HCT116 (cell line): ENCODE results near the gene MYDGF.

Experiments
- CEBPB ChIP-seq: IDR thresholded peaks from 2 replicates; pipeline ENCODE4 v1.6.1; 2012; ENCODE audit warnings: low read depth
- EGR1 ChIP-seq: IDR thresholded peaks from 2 replicates; pipeline ENCODE4 v1.6.1; 2012; ENCODE audit warnings: low read depth
- EZH2 ChIP-seq: fragments of 200-600 bp; sonication (generic); IDR thresholded peaks from 2 replicates; pipeline ENCODE4 v1.6.1; 2017; ENCODE audit warnings: antibody characterized with exemption, mixed run types
- EZH2phosphoT487 ChIP-seq: fragments of 200-600 bp; IDR thresholded peaks from 2 replicates; pipeline ENCODE4 v1.6.1; 2018; ENCODE audit warnings: antibody characterized with exemption, borderline replicate concordance
- JUND ChIP-seq: IDR thresholded peaks from 2 replicates; pipeline ENCODE4 v1.6.1; 2012
- POLR2A ChIP-seq: IDR thresholded peaks from 2 replicates; pipeline ENCODE4 v1.7.0; 2011; ENCODE audit warnings: borderline replicate concordance; ENCODE audit not compliant: insufficient read depth, insufficient read length; ENCODE audit errors: extremely low read depth
- REST ChIP-seq: IDR thresholded peaks from 2 replicates; pipeline ENCODE4 v1.6.1; 2012; ENCODE audit warnings: low read depth
- SIN3A ChIP-seq: IDR thresholded peaks from 2 replicates; pipeline ENCODE4 v1.6.1; 2012; ENCODE audit warnings: low read depth
- SP1 ChIP-seq: IDR thresholded peaks from 2 replicates; pipeline ENCODE4 v1.6.1; 2012; ENCODE audit warnings: low read depth
- YY1 ChIP-seq: IDR thresholded peaks from 2 replicates; pipeline ENCODE4 v1.6.1; 2011; ENCODE audit warnings: low read length, low read depth, moderate library complexity, mild to moderate bottlenecking; ENCODE audit not compliant: insufficient replicate concordance; ENCODE audit errors: extremely low read depth
- TF ChIP-seq, protein P1 (sequence below), 3 experiments: fragments of 200-600 bp in 1 of 3; sonication (generic) in 1 of 3; IDR thresholded peaks in 2 of 3; conservative IDR thresholded peaks in 1 of 3; 2 replicates each; pipeline ENCODE4 v1.5.1; 2012 to 2017; ENCODE audit warnings: low read depth in 2 of 3, low read length in 2 of 3, antibody characterized with exemption in 1 of 3, borderline replicate concordance in 1 of 3, control low read depth in 1 of 3, mild to moderate bottlenecking in 1 of 3, mixed read lengths in 1 of 3, mixed run types in 1 of 3, moderate library complexity in 1 of 3; ENCODE audit not compliant: insufficient read depth in 1 of 3
- TF ChIP-seq, protein P2 (sequence below): IDR thresholded peaks from 2 replicates; pipeline ENCODE4 v1.6.1; 2011; ENCODE audit warnings: mild to moderate bottlenecking, low read length, moderate library complexity; ENCODE audit not compliant: insufficient replicate concordance; ENCODE audit errors: extremely low read depth
- TF ChIP-seq, protein P3 (sequence below): IDR thresholded peaks from 2 replicates; pipeline ENCODE4 v1.6.1; 2012

DNA sequence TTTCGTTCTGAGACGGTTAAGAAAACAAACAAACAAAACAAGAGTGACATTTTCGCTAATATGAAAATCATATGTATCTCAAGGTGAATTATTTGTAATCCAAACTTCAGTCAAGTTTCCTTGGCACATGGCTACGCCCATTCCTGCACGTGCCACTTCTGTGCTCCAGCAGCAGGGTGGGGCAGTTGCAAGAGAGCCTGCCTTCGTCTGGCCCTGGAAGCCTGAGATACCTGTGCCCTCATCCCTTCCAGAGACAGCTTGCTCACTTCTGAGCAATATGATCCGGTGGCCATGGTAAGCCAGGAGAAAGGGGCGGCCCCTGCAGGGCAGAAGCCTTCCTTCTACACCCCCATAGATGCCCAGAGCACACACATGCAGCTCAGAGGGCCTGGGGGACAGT lies 31.4 kb upstream of the MYDGF start:
- TF ChIP-seq, protein P1, sequence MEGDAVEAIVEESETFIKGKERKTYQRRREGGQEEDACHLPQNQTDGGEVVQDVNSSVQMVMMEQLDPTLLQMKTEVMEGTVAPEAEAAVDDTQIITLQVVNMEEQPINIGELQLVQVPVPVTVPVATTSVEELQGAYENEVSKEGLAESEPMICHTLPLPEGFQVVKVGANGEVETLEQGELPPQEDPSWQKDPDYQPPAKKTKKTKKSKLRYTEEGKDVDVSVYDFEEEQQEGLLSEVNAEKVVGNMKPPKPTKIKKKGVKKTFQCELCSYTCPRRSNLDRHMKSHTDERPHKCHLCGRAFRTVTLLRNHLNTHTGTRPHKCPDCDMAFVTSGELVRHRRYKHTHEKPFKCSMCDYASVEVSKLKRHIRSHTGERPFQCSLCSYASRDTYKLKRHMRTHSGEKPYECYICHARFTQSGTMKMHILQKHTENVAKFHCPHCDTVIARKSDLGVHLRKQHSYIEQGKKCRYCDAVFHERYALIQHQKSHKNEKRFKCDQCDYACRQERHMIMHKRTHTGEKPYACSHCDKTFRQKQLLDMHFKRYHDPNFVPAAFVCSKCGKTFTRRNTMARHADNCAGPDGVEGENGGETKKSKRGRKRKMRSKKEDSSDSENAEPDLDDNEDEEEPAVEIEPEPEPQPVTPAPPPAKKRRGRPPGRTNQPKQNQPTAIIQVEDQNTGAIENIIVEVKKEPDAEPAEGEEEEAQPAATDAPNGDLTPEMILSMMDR (IDR thresholded peaks at IDR 0.05 in 2 of 3, conservative IDR thresholded peaks at IDR 0.05 in 1 of 3; ENCODE audit: borderline replicate concordance in 1 of 3, insufficient read depth in 1 of 3, low read depth in 2 of 3, low read length in 2 of 3), result no peak
- TF ChIP-seq POLR2A (no peak), SIN3A (no peak), REST (no peak), EZH2phosphoT487 (no peak), YY1 (no peak), JUND (no peak), EZH2 (no peak), CEBPB (no peak), SP1 (no peak), EGR1 (no peak)
- TF ChIP-seq, protein P2, sequence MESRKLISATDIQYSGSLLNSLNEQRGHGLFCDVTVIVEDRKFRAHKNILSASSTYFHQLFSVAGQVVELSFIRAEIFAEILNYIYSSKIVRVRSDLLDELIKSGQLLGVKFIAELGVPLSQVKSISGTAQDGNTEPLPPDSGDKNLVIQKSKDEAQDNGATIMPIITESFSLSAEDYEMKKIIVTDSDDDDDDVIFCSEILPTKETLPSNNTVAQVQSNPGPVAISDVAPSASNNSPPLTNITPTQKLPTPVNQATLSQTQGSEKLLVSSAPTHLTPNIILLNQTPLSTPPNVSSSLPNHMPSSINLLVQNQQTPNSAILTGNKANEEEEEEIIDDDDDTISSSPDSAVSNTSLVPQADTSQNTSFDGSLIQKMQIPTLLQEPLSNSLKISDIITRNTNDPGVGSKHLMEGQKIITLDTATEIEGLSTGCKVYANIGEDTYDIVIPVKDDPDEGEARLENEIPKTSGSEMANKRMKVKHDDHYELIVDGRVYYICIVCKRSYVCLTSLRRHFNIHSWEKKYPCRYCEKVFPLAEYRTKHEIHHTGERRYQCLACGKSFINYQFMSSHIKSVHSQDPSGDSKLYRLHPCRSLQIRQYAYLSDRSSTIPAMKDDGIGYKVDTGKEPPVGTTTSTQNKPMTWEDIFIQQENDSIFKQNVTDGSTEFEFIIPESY, result no peak
- TF ChIP-seq, protein P3, sequence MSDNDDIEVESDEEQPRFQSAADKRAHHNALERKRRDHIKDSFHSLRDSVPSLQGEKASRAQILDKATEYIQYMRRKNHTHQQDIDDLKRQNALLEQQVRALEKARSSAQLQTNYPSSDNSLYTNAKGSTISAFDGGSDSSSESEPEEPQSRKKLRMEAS, result no peak
